OCI-LY1 (cell line): ENCODE data around the gene EFHC1.

Experiments used
- EZH2 ChIP-seq: fragments of 200-600 bp; sonication (generic), shearing (Covaris generic); IDR thresholded peaks from 2 replicates; pipeline ENCODE4 v1.8.0; 2017; ENCODE audit warnings: borderline replicate concordance, mixed run types, mild to moderate bottlenecking, antibody characterized with exemption, low read length, moderate library complexity, mixed read lengths
- TF ChIP-seq, protein P1 (sequence below): fragments of 200-600 bp; sonication (generic), shearing (Covaris generic); IDR thresholded peaks from 2 replicates; pipeline ENCODE4 v1.5.1; 2017; ENCODE audit warnings: mild to moderate bottlenecking, antibody characterized with exemption, low read length, moderate library complexity, mixed read lengths

- TF ChIP-seq, protein P1, sequence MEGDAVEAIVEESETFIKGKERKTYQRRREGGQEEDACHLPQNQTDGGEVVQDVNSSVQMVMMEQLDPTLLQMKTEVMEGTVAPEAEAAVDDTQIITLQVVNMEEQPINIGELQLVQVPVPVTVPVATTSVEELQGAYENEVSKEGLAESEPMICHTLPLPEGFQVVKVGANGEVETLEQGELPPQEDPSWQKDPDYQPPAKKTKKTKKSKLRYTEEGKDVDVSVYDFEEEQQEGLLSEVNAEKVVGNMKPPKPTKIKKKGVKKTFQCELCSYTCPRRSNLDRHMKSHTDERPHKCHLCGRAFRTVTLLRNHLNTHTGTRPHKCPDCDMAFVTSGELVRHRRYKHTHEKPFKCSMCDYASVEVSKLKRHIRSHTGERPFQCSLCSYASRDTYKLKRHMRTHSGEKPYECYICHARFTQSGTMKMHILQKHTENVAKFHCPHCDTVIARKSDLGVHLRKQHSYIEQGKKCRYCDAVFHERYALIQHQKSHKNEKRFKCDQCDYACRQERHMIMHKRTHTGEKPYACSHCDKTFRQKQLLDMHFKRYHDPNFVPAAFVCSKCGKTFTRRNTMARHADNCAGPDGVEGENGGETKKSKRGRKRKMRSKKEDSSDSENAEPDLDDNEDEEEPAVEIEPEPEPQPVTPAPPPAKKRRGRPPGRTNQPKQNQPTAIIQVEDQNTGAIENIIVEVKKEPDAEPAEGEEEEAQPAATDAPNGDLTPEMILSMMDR: no peak
- TF ChIP-seq EZH2: no peak
Measured at GRCh38 chr6:52500238-52501129, 80.3 kb downstream of the EFHC1 start.
